HL-60 (cell line): Measurements from ENCODE around the gene CMBL.

ENCODE experiments used
- DNase-seq, 2 experiments: peaks; one replicate each; pipeline ENCODE4 v3.0.0-alpha.2; 2010 to 2020; ENCODE audit warnings: low read depth in 1 of 2, low spot score in 1 of 2
- H3K27ac ChIP-seq: fragments of 250-450 bp; sonication (Bioruptor Pico); replicated peaks from 2 replicates; pipeline ENCODE4 v1.5.1; 2020; ENCODE audit warnings: mild to moderate bottlenecking, moderate library complexity
- H3K27me3 ChIP-seq: fragments of 250-450 bp; sonication (Bioruptor Pico); 2 replicates; pipeline ENCODE4 v1.5.1; 2021; ENCODE audit warnings: mild to moderate bottlenecking, moderate library complexity; ENCODE audit not compliant: insufficient read depth, poor library complexity, severe bottlenecking
- H3K4me3 ChIP-seq: replicated peaks from 2 replicates; pipeline ENCODE4 v1.5.1; 2011; ENCODE audit warnings: mild to moderate bottlenecking, control low read depth, low read length; ENCODE audit not compliant: insufficient read depth
- CTCF ChIP-seq: IDR thresholded peaks from one replicate; pipeline ENCODE4 v1.5.1; 2011; ENCODE audit warnings: low read length, control low read depth, inconsistent platforms; ENCODE audit not compliant: insufficient read depth
- GABPA ChIP-seq: IDR thresholded peaks from 2 replicates; pipeline ENCODE4 v1.6.1; 2012; ENCODE audit warnings: low read depth
- POLR2AphosphoS5 ChIP-seq: IDR thresholded peaks from 2 replicates; pipeline ENCODE4 v1.6.1; 2012; ENCODE audit warnings: low read depth
- REST ChIP-seq: IDR thresholded peaks from 2 replicates; pipeline ENCODE4 v1.6.1; 2012; ENCODE audit warnings: low read depth; ENCODE audit not compliant: insufficient replicate concordance
- SPI1 ChIP-seq: IDR thresholded peaks from 2 replicates; pipeline ENCODE4 v1.6.1; 2012; ENCODE audit warnings: low read depth, mild to moderate bottlenecking, borderline replicate concordance

CMBL gene

GRCh38 chr5:10301266-10301665, 6.4 kb downstream of the CMBL start:
- no peak for DNase-seq
- TF ChIP-seq GABPA (no peak), REST (no peak), SPI1 (no peak), CTCF (no peak), POLR2AphosphoS5 (no peak)
- no peaks in the 10 kb centered on the region for H3K27me3 ChIP-seq
- no peak overlapping the region for H3K4me3 ChIP-seq
- no peak overlapping the region for H3K27ac ChIP-seq

- no peak overlapping the region for H3K4me3 ChIP-seq
- TF ChIP-seq GABPA = no peak
- no peak for TF ChIP-seq REST
- TF ChIP-seq SPI1 = no peak
- no peak for TF ChIP-seq CTCF
- TF ChIP-seq POLR2AphosphoS5 = no peak
- DNase-seq = no peak
- H3K27me3 ChIP-seq = no peaks in the 10 kb centered on the region
- H3K27ac ChIP-seq = no peak overlapping the region
These were observed 7.5 kb downstream of the CMBL start for GRCh38 chr5:10300246-10300645.

- TF ChIP-seq GABPA (no peak), POLR2AphosphoS5 (no peak), REST (no peak), CTCF (no peak), SPI1 (no peak)
- Histone ChIP-seq H3K27ac (no peak overlapping the region), H3K27me3 (no peaks in the 10 kb centered on the region), H3K4me3 (no peak overlapping the region)
- no peak for DNase-seq
These were observed 10.0 kb downstream of the CMBL start for GRCh38 chr5:10297646-10298204.
